Measurements from ENCODE around the gene JAML. TPM values are rescaled to one million over a fixed set of nuclear protein-coding genes. Genes with fewer than 3 reads are reported as not detected.

JAML gene
- total RNA-seq, 6 experiments from 2014 or later: 1.5 to 9.1 (median 3.2) TPM

- peaks cover 0 to 9% (median 0%) of the 10 kb centered on the region in 4 donors for H3K4me1 ChIP-seq
- H3K27ac ChIP-seq: no peak overlapping the region
- no peaks in the 10 kb centered on the region for H3K36me3 ChIP-seq
- DNase-seq (no peak), ATAC-seq (no peak)
- no peak for TF ChIP-seq POLR2A (IDR thresholded peaks at IDR 0.05)
- no peak for TF ChIP-seq CTCF (IDR thresholded peaks at IDR 0.05)
- no peak overlapping the region for H3K4me3 ChIP-seq
- 32% methylated on average over 3 of the region's 5 CpGs for WGBS (ENCODE audit: insufficient coverage, low coverage, low lambda C conversion rate, missing lambda C conversion rate)
- intact Hi-C loops (cut with DNase I): no loop called here
- peaks cover 0 to 20% of the 10 kb centered on the region in 2 donors for H3K27me3 ChIP-seq
- no peaks in the 10 kb centered on the region for H3K9me3 ChIP-seq
These were observed 73.4 kb downstream of the JAML start for GRCh38 chr11:118151431-118151830.

GRCh38 chr11:118149493-118149892 is 75.3 kb downstream of the JAML start:
- no peak for DNase-seq
- Histone ChIP-seq H3K27me3 (peaks cover 0 to 19% of the 10 kb centered on the region in 2 donors), H3K4me3 (no peak overlapping the region), H3K4me1 (peaks cover 0 to 15% (median 0%) of the 10 kb centered on the region in 4 donors), H3K9me3 (no peaks in the 10 kb centered on the region), H3K27ac (no peak overlapping the region), H3K36me3 (no peaks in the 10 kb centered on the region)
- TF ChIP-seq CTCF (IDR thresholded peaks at IDR 0.05) (no peak), POLR2A (IDR thresholded peaks at IDR 0.05) (no peak)
- WGBS (ENCODE audit: insufficient coverage, low coverage, low lambda C conversion rate, missing lambda C conversion rate): no CpG with 5 or more reads among the region's 1 CpG
- intact Hi-C loops (cut with DNase I): loop anchor here in 1 of 2 donors (10.0 kb wide), 1 partner anchor 145 kb away; no protein-coding TSS in a partner anchor
- no peak for ATAC-seq

- Histone ChIP-seq H3K4me1 (peaks cover 0 to 15% (median 0%) of the 10 kb centered on the region in 4 donors), H3K27me3 (peaks cover 0 to 13% of the 10 kb centered on the region in 2 donors), H3K9me3 (no peaks in the 10 kb centered on the region), H3K27ac (no peak overlapping the region), H3K4me3 (no peak overlapping the region), H3K36me3 (no peaks in the 10 kb centered on the region)
- TF ChIP-seq CTCF (IDR thresholded peaks at IDR 0.05): no peak
- TF ChIP-seq POLR2A (IDR thresholded peaks at IDR 0.05): no peak
- intact Hi-C loops (cut with DNase I): loop anchor here in 1 of 2 donors (10.0 kb wide), 1 partner anchor 146 kb away; no protein-coding TSS in a partner anchor
- no peak for DNase-seq
- WGBS (ENCODE audit: insufficient coverage, low coverage, low lambda C conversion rate, missing lambda C conversion rate): 71% methylated on average over 2 of the region's 2 CpGs
- no peak for ATAC-seq
These were observed 76.0 kb downstream of the JAML start for GRCh38 chr11:118148856-118149255.

- Histone ChIP-seq H3K9me3 (no peaks in the 10 kb centered on the region), H3K4me3 (no peak overlapping the region), H3K4me1 (peaks cover 0 to 15% (median 0%) of the 10 kb centered on the region in 4 donors), H3K27me3 (peaks cover 0 to 17% of the 10 kb centered on the region in 2 donors), H3K36me3 (no peaks in the 10 kb centered on the region), H3K27ac (no peak overlapping the region)
- DNase-seq (no peak), ATAC-seq (no peak)
- intact Hi-C loops (cut with DNase I): loop anchor here in 1 of 2 donors (10.0 kb wide), 1 partner anchor 147 kb away; no protein-coding TSS in a partner anchor
- no CpG with 5 or more reads among the region's 8 CpGs for WGBS (ENCODE audit: insufficient coverage, low coverage, low lambda C conversion rate, missing lambda C conversion rate)
- TF ChIP-seq CTCF (IDR thresholded peaks at IDR 0.05): no peak
- no peak for TF ChIP-seq POLR2A (IDR thresholded peaks at IDR 0.05)
These were observed 76.6 kb downstream of the JAML start for GRCh38 chr11:118148240-118148639.
